WTC11 (cell line): ENCODE measurements around the gene USP22. TPM values are rescaled to one million over a fixed set of nuclear protein-coding genes. Genes with fewer than 3 reads are reported as not detected.

ENCODE experiments used
- ATAC-seq: fragments of 200-7000 bp; cut with Tn5 transposase; 2 replicates; pipeline ENCODE4 v1.10.0; 2021; ENCODE audit warnings: mild to moderate bottlenecking, moderate library complexity
- CTCF ChIA-PET: fragments of 300-600 bp; sonication (Branson Sonifier 250); formaldehyde crosslinking; loops from one replicate; lab custom pipeline; 2021; ENCODE audit warnings: antibody characterized with exemption; lab: Charles Lee
- POLR2A ChIA-PET: fragments of 350-600 bp; sonication (Branson Sonifier 250); formaldehyde crosslinking; loops from one replicate; lab custom pipeline; 2021; ENCODE audit warnings: antibody characterized with exemption; lab: Charles Lee
- DNase-seq: peaks from one replicate; pipeline ENCODE4 v3.0.0; 2021; ENCODE audit warnings: low spot score
- H3K27ac Mint-ChIP-seq: 2 replicates; pipeline ENCODE4 v1.8.0; 2021; ENCODE audit warnings: mixed read lengths
- H3K27me3 Mint-ChIP-seq: 2 replicates; pipeline ENCODE4 v1.8.0; 2021; ENCODE audit warnings: low read depth, mild to moderate bottlenecking, moderate library complexity, mixed read lengths
- H3K36me3 Mint-ChIP-seq: 2 replicates; pipeline ENCODE4 v1.8.0; 2021; ENCODE audit warnings: mixed read lengths
- H3K4me1 Mint-ChIP-seq: 2 replicates; pipeline ENCODE4 v1.8.0; 2022; ENCODE audit warnings: mixed read lengths
- H3K4me3 Mint-ChIP-seq: 2 replicates; pipeline ENCODE4 v1.8.0; 2021; ENCODE audit warnings: mild to moderate bottlenecking, moderate library complexity, mixed read lengths
- H3K9me3 Mint-ChIP-seq: 2 replicates; pipeline ENCODE4 v1.8.0; 2021; ENCODE audit warnings: mixed read lengths
- CBFB ChIP-seq: sonication (generic); formaldehyde crosslinking; IDR thresholded peaks from 2 replicates; pipeline ENCODE4 v1.8.1; 2022; ENCODE audit warnings: mild to moderate bottlenecking, low read depth, missing genetic modification reagents
- FOXK1 ChIP-seq: sonication (generic); formaldehyde crosslinking; IDR thresholded peaks from 2 replicates; pipeline ENCODE4 v1.8.0; 2022; ENCODE audit warnings: mild to moderate bottlenecking, moderate library complexity, missing genetic modification reagents
- GTF2I ChIP-seq: fragments of 250-450 bp; sonication (Bioruptor Pico); conservative IDR thresholded peaks from 2 replicates; pipeline ENCODE4 v1.4.0; 2021; ENCODE audit warnings: mild to moderate bottlenecking
- HMGA2 ChIP-seq: fragments of 250-450 bp; sonication (Bioruptor Pico); IDR thresholded peaks from 2 replicates; pipeline ENCODE4 v1.4.0; 2021; ENCODE audit warnings: mild to moderate bottlenecking, moderate library complexity
- IRF2 ChIP-seq: sonication (generic); formaldehyde crosslinking; IDR thresholded peaks from 2 replicates; pipeline ENCODE4 v1.8.0; 2022; ENCODE audit warnings: low read depth, missing genetic modification reagents, borderline replicate concordance
- ZNF423 ChIP-seq: fragments of 250-450 bp; sonication (Bioruptor Pico); IDR thresholded peaks from 2 replicates; pipeline ENCODE4 v2.1.2; 2022; ENCODE audit warnings: mild to moderate bottlenecking, moderate library complexity
- ZNF671 ChIP-seq: fragments of 250-450 bp; sonication (Bioruptor Pico); IDR thresholded peaks from 2 replicates; pipeline ENCODE4 v1.8.0; 2021; ENCODE audit warnings: mild to moderate bottlenecking
- total RNA-seq: library from RNA; stranded (reverse); gene quantifications from 3 replicates; pipeline ENCODE4 v1.2.3, GENCODE V29; 2021
- TF ChIP-seq, protein P1 (sequence below): fragments of 250-450 bp; sonication (Bioruptor Pico); IDR thresholded peaks from 2 replicates; pipeline ENCODE4 v2.1.2; 2022; ENCODE audit warnings: mild to moderate bottlenecking, moderate library complexity
- TF ChIP-seq, protein P2 (sequence below): sonication (generic); formaldehyde crosslinking; IDR thresholded peaks from 2 replicates; pipeline ENCODE4 v1.8.1; 2023; ENCODE audit warnings: mild to moderate bottlenecking, missing genetic modification reagents, moderate library complexity
- TF ChIP-seq, protein P3 (sequence below): fragments of 250-450 bp; sonication (Bioruptor Pico); conservative IDR thresholded peaks from 2 replicates; pipeline ENCODE4 v1.9.0; 2021; ENCODE audit warnings: mild to moderate bottlenecking
- TF ChIP-seq, protein P4 (sequence below): fragments of 250-450 bp; sonication (Bioruptor Pico); IDR thresholded peaks from 2 replicates; pipeline ENCODE4 v1.9.0; 2021; ENCODE audit warnings: mild to moderate bottlenecking
- TF ChIP-seq, protein P5 (sequence below): sonication (generic); formaldehyde crosslinking; IDR thresholded peaks from 2 replicates; pipeline ENCODE4 v1.8.0; 2022; ENCODE audit warnings: missing genetic modification reagents
- TF ChIP-seq, protein P6 (sequence below): sonication (generic); formaldehyde crosslinking; IDR thresholded peaks from 2 replicates; pipeline ENCODE4 v1.8.1; 2023; ENCODE audit warnings: mild to moderate bottlenecking, missing genetic modification reagents, moderate library complexity

USP22 gene
- total RNA-seq, 1 experiment from 2014 or later = 289 TPM

DNA sequence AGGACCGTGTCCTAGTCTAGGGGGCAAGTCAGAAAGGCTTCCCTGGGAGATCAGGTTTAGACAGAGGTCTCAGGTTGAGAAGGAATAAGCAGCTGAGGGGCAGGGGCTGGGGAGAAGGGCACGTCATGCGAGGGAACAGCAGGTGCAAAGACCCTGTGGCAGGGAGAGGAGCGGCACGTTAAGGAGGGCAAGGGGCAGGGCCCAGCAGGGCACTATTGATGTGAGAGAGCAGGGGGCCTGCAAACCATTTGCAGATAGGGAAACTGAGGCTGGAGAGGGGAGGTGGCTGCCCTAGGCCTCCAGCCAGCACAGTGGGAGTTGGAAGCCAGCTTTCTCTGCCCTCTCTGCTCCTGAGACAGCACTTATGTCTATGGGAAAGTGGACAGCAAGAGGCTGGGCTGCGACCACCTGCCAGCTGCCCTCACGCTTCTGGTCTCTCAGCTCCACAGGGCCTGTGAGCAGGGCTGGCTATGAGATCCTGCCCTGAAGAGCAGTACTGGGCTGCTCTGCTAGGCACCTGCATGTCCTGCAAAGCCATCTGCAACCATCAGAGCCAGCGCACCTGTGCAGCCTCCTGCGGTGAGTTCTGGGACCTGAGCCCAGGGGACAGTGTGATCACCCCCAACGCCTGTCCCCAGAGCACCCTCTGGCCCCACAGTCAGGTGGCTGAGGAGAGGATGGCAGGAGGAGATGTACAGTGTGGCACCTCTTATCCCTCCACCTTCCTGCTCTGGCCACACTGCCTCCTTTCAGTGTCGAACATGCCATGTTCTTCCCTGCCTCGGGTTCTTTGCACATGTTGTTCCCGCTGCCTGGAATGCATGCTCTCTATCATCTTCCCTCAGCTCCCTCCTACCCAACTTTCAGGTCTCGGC, 61.5 kb downstream of the USP22 start:
- ChIA-PET CTCF (interaction anchor here (1.1 kb wide), 1 partner anchor 10 kb away, joined by 3 read pairs; no protein-coding TSS in a partner anchor), POLR2A (no interaction called here)
- H3K27ac Mint-ChIP-seq = no peak overlapping the region
- peaks cover 32% of the 10 kb centered on the region for H3K36me3 Mint-ChIP-seq
- no peak overlapping the region for H3K4me3 Mint-ChIP-seq
- TF ChIP-seq CBFB = no peak
- TF ChIP-seq ZNF423 (CRISPR knock-in tag) = no peak
- no peak for TF ChIP-seq FOXK1 (CRISPR knock-in tag)
- TF ChIP-seq HMGA2 (CRISPR knock-in tag) = no peak
- TF ChIP-seq IRF2 (CRISPR knock-in tag) = no peak
- no peak for TF ChIP-seq ZNF671 (CRISPR knock-in tag)
- TF ChIP-seq, protein P1, sequence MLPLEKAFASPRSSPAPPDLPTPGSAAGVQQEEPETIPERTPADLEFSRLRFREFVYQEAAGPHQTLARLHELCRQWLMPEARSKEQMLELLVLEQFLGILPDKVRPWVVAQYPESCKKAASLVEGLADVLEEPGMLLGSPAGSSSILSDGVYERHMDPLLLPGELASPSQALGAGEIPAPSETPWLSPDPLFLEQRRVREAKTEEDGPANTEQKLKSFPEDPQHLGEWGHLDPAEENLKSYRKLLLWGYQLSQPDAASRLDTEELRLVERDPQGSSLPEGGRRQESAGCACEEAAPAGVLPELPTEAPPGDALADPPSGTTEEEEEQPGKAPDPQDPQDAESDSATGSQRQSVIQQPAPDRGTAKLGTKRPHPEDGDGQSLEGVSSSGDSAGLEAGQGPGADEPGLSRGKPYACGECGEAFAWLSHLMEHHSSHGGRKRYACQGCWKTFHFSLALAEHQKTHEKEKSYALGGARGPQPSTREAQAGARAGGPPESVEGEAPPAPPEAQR (CRISPR knock-in tag) = no peak
- TF ChIP-seq, protein P2, sequence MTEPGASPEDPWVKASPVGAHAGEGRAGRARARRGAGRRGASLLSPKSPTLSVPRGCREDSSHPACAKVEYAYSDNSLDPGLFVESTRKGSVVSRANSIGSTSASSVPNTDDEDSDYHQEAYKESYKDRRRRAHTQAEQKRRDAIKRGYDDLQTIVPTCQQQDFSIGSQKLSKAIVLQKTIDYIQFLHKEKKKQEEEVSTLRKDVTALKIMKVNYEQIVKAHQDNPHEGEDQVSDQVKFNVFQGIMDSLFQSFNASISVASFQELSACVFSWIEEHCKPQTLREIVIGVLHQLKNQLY (CRISPR knock-in tag) = no peak
- TF ChIP-seq, protein P3, sequence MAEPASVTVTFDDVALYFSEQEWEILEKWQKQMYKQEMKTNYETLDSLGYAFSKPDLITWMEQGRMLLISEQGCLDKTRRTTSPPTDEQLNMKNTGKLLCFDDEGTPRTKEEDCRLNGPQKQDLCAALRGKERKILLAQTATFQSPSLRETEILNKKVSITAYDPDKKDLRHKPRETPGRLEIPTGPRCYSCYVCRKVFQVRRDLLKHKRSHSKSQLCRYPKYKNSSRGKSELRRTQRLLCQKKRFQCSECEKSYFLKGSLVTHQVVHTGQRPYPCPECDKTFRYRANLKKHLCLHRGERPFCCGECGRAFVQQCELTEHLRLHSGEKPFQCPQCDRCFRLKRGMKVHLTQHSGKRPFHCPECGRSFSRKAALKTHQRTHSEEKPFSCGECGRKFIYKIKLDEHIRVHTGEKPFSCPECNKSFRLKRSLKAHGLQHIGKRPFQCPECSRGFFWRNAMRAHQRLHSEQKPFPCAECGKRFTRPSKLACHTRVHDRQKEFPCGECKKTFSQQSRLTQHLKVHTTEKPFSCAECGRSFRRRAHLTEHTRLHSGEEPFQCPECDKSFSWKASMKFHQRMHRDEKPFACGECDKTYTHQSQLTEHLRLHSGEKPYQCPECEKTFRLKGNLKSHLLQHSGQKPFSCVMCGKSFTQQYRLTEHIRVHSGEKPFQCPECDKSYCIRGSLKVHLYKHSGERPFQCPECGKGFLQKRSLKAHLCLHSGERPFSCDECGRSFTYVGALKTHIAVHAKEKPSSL = no peak
- TF ChIP-seq, protein P4, sequence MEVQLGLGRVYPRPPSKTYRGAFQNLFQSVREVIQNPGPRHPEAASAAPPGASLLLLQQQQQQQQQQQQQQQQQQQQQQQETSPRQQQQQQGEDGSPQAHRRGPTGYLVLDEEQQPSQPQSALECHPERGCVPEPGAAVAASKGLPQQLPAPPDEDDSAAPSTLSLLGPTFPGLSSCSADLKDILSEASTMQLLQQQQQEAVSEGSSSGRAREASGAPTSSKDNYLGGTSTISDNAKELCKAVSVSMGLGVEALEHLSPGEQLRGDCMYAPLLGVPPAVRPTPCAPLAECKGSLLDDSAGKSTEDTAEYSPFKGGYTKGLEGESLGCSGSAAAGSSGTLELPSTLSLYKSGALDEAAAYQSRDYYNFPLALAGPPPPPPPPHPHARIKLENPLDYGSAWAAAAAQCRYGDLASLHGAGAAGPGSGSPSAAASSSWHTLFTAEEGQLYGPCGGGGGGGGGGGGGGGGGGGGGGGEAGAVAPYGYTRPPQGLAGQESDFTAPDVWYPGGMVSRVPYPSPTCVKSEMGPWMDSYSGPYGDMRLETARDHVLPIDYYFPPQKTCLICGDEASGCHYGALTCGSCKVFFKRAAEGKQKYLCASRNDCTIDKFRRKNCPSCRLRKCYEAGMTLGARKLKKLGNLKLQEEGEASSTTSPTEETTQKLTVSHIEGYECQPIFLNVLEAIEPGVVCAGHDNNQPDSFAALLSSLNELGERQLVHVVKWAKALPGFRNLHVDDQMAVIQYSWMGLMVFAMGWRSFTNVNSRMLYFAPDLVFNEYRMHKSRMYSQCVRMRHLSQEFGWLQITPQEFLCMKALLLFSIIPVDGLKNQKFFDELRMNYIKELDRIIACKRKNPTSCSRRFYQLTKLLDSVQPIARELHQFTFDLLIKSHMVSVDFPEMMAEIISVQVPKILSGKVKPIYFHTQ (CRISPR knock-in tag) = no peak
- TF ChIP-seq GTF2I (CRISPR knock-in tag) = no peak
- TF ChIP-seq, protein P5, sequence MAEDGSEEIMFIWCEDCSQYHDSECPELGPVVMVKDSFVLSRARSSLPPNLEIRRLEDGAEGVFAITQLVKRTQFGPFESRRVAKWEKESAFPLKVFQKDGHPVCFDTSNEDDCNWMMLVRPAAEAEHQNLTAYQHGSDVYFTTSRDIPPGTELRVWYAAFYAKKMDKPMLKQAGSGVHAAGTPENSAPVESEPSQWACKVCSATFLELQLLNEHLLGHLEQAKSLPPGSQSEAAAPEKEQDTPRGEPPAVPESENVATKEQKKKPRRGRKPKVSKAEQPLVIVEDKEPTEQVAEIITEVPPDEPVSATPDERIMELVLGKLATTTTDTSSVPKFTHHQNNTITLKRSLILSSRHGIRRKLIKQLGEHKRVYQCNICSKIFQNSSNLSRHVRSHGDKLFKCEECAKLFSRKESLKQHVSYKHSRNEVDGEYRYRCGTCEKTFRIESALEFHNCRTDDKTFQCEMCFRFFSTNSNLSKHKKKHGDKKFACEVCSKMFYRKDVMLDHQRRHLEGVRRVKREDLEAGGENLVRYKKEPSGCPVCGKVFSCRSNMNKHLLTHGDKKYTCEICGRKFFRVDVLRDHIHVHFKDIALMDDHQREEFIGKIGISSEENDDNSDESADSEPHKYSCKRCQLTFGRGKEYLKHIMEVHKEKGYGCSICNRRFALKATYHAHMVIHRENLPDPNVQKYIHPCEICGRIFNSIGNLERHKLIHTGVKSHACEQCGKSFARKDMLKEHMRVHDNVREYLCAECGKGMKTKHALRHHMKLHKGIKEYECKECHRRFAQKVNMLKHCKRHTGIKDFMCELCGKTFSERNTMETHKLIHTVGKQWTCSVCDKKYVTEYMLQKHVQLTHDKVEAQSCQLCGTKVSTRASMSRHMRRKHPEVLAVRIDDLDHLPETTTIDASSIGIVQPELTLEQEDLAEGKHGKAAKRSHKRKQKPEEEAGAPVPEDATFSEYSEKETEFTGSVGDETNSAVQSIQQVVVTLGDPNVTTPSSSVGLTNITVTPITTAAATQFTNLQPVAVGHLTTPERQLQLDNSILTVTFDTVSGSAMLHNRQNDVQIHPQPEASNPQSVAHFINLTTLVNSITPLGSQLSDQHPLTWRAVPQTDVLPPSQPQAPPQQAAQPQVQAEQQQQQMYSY = no peak
- TF ChIP-seq, protein P6, sequence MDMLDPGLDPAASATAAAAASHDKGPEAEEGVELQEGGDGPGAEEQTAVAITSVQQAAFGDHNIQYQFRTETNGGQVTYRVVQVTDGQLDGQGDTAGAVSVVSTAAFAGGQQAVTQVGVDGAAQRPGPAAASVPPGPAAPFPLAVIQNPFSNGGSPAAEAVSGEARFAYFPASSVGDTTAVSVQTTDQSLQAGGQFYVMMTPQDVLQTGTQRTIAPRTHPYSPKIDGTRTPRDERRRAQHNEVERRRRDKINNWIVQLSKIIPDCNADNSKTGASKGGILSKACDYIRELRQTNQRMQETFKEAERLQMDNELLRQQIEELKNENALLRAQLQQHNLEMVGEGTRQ (CRISPR knock-in tag) = no peak
- DNase-seq = no peak
- no peaks in the 10 kb centered on the region for H3K27me3 Mint-ChIP-seq
- no peaks in the 10 kb centered on the region for H3K4me1 Mint-ChIP-seq
- H3K9me3 Mint-ChIP-seq = peaks cover 22% of the 10 kb centered on the region
- ATAC-seq = no peak
